Measurements from ENCODE around the gene ANGEL1. TPM values are rescaled to one million over a fixed set of nuclear protein-coding genes. Genes with fewer than 3 reads are reported as not detected.

ANGEL1 gene
- total and polyA plus RNA-seq, 2 experiments from 2014 or later, result 5.3 to 31.6 TPM

DNA sequence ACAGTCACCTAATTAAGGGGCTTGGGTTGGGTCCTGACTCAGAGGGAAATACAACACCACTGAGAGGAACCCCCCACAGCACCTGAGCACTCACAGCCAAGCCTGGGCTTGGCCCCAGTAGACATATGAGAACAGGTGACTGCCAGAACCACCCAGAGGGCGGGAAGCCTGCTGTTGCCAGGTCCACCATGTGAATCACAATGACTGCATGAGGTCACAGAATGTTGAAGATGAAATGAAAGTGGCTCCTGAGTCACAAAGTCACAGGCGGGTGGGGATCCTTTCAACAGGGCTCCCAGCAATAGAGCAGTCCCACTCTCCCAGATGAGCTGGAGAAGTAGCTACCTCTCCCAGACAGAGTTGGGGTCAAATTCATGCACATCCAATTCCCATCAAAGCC, 13.4 kb upstream of the ANGEL1 start, which contains the start of gene LRRC74A (continued):
- TF ChIP-seq, protein P1, sequence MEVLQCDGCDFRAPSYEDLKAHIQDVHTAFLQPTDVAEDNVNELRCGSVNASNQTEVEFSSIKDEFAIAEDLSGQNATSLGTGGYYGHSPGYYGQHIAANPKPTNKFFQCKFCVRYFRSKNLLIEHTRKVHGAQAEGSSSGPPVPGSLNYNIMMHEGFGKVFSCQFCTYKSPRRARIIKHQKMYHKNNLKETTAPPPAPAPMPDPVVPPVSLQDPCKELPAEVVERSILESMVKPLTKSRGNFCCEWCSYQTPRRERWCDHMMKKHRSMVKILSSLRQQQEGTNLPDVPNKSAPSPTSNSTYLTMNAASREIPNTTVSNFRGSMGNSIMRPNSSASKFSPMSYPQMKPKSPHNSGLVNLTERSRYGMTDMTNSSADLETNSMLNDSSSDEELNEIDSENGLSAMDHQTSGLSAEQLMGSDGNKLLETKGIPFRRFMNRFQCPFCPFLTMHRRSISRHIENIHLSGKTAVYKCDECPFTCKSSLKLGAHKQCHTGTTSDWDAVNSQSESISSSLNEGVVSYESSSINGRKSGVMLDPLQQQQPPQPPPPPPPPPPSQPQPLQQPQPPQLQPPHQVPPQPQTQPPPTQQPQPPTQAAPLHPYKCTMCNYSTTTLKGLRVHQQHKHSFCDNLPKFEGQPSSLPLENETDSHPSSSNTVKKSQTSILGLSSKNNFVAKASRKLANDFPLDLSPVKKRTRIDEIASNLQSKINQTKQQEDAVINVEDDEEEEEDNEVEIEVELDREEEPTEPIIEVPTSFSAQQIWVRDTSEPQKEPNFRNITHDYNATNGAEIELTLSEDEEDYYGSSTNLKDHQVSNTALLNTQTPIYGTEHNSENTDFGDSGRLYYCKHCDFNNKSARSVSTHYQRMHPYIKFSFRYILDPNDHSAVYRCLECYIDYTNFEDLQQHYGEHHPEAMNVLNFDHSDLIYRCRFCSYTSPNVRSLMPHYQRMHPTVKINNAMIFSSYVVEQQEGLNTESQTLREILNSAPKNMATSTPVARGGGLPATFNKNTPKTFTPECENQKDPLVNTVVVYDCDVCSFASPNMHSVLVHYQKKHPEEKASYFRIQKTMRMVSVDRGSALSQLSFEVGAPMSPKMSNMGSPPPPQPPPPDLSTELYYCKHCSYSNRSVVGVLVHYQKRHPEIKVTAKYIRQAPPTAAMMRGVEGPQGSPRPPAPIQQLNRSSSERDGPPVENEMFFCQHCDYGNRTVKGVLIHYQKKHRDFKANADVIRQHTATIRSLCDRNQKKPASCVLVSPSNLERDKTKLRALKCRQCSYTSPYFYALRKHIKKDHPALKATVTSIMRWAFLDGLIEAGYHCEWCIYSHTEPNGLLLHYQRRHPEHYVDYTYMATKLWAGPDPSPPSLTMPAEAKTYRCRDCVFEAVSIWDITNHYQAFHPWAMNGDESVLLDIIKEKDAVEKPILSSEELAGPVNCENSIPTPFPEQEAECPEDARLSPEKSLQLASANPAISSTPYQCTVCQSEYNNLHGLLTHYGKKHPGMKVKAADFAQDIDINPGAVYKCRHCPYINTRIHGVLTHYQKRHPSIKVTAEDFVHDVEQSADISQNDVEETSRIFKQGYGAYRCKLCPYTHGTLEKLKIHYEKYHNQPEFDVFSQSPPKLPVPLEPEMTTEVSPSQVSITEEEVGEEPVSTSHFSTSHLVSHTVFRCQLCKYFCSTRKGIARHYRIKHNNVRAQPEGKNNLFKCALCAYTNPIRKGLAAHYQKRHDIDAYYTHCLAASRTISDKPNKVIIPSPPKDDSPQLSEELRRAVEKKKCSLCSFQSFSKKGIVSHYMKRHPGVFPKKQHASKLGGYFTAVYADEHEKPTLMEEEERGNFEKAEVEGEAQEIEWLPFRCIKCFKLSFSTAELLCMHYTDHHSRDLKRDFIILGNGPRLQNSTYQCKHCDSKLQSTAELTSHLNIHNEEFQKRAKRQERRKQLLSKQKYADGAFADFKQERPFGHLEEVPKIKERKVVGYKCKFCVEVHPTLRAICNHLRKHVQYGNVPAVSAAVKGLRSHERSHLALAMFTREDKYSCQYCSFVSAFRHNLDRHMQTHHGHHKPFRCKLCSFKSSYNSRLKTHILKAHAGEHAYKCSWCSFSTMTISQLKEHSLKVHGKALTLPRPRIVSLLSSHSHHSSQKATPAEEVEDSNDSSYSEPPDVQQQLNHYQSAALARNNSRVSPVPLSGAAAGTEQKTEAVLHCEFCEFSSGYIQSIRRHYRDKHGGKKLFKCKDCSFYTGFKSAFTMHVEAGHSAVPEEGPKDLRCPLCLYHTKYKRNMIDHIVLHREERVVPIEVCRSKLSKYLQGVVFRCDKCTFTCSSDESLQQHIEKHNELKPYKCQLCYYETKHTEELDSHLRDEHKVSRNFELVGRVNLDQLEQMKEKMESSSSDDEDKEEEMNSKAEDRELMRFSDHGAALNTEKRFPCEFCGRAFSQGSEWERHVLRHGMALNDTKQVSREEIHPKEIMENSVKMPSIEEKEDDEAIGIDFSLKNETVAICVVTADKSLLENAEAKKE (CRISPR knock-in tag; IDR thresholded peaks at IDR 0.05), result no peak
- TF ChIP-seq, protein P2, sequence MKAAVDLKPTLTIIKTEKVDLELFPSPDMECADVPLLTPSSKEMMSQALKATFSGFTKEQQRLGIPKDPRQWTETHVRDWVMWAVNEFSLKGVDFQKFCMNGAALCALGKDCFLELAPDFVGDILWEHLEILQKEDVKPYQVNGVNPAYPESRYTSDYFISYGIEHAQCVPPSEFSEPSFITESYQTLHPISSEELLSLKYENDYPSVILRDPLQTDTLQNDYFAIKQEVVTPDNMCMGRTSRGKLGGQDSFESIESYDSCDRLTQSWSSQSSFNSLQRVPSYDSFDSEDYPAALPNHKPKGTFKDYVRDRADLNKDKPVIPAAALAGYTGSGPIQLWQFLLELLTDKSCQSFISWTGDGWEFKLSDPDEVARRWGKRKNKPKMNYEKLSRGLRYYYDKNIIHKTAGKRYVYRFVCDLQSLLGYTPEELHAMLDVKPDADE (IDR thresholded peaks at IDR 0.05), result no peak
- TF ChIP-seq, protein P3, sequence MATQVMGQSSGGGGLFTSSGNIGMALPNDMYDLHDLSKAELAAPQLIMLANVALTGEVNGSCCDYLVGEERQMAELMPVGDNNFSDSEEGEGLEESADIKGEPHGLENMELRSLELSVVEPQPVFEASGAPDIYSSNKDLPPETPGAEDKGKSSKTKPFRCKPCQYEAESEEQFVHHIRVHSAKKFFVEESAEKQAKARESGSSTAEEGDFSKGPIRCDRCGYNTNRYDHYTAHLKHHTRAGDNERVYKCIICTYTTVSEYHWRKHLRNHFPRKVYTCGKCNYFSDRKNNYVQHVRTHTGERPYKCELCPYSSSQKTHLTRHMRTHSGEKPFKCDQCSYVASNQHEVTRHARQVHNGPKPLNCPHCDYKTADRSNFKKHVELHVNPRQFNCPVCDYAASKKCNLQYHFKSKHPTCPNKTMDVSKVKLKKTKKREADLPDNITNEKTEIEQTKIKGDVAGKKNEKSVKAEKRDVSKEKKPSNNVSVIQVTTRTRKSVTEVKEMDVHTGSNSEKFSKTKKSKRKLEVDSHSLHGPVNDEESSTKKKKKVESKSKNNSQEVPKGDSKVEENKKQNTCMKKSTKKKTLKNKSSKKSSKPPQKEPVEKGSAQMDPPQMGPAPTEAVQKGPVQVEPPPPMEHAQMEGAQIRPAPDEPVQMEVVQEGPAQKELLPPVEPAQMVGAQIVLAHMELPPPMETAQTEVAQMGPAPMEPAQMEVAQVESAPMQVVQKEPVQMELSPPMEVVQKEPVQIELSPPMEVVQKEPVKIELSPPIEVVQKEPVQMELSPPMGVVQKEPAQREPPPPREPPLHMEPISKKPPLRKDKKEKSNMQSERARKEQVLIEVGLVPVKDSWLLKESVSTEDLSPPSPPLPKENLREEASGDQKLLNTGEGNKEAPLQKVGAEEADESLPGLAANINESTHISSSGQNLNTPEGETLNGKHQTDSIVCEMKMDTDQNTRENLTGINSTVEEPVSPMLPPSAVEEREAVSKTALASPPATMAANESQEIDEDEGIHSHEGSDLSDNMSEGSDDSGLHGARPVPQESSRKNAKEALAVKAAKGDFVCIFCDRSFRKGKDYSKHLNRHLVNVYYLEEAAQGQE (IDR thresholded peaks at IDR 0.05; ENCODE audit: unreplicated experiment), result no peak

DNA sequence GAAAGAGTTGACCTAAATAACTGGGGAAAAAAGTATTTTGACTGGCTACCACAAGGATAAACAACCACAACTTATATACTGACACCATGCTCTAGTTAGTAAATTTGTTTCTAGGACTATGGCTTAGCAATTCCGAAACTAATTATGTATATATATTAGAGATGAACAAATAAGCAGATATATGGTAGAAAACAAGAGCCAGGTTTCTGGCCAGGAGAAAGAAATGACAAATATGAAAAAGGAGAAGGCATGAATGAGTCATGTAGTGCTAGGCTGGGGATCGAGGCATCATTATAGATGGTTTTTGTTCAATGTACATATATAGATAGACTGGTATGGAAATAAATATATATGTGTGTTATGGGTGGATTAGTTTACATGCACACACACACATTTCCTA, 8.0 kb upstream of the ANGEL1 start:
- H3K79me2 ChIP-seq (replicated peaks; ENCODE audit: insufficient read depth), result no peaks in the 10 kb centered on the region
- peaks cover 8% of the 10 kb centered on the region for H3K9me3 Mint-ChIP-seq
- no peak overlapping the region for H3K4me3 Mint-ChIP-seq
- peaks cover 3% of the 10 kb centered on the region; the same call in 2 of the 3 replicates for H3K36me3 Mint-ChIP-seq (ENCODE audit: low read depth)
- no peaks in the 10 kb centered on the region for H3K4me1 ChIP-seq (ENCODE audit: insufficient read depth)
- H3K4me2 ChIP-seq, result no peak overlapping the region
- H3K27ac Mint-ChIP-seq, result no peak overlapping the region
- no peak overlapping the region for H3K27ac ChIP-seq (ENCODE audit: low read depth)
- no peaks in the 10 kb centered on the region for H4K20me1 ChIP-seq (replicated peaks; ENCODE audit: insufficient read depth)
- no peak for DNase-seq (ENCODE audit: low spot score)
- H3K27me3 Mint-ChIP-seq (ENCODE audit: insufficient read depth, low read depth, poor library complexity), result no peaks in the 10 kb centered on the region
- H3K27me3 ChIP-seq (ENCODE audit: insufficient read depth), result no peaks in the 10 kb centered on the region
- H3F3A ChIP-seq (replicated peaks; ENCODE audit: low read depth), result no peaks in the 10 kb centered on the region
- no peak overlapping the region for H3K4me3 ChIP-seq
- H3K9me2 ChIP-seq (ENCODE audit: insufficient read depth), result peaks cover 10% of the 10 kb centered on the region; the same call in 1 of the 2 replicates
- ATAC-seq, result no peak
- no peaks in the 10 kb centered on the region for H3K36me3 ChIP-seq (ENCODE audit: insufficient read depth)
- no peak overlapping the region for H2AFZ ChIP-seq
- no peaks in the 10 kb centered on the region for H3K4me1 Mint-ChIP-seq
- TF ChIP-seq, protein P4, sequence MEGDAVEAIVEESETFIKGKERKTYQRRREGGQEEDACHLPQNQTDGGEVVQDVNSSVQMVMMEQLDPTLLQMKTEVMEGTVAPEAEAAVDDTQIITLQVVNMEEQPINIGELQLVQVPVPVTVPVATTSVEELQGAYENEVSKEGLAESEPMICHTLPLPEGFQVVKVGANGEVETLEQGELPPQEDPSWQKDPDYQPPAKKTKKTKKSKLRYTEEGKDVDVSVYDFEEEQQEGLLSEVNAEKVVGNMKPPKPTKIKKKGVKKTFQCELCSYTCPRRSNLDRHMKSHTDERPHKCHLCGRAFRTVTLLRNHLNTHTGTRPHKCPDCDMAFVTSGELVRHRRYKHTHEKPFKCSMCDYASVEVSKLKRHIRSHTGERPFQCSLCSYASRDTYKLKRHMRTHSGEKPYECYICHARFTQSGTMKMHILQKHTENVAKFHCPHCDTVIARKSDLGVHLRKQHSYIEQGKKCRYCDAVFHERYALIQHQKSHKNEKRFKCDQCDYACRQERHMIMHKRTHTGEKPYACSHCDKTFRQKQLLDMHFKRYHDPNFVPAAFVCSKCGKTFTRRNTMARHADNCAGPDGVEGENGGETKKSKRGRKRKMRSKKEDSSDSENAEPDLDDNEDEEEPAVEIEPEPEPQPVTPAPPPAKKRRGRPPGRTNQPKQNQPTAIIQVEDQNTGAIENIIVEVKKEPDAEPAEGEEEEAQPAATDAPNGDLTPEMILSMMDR (conservative IDR thresholded peaks at IDR 0.05; ENCODE audit: low read depth in 2 of 2), result no peak
- TF ChIP-seq CREB1 (CRISPR knock-in tag; IDR thresholded peaks at IDR 0.05; ENCODE audit: low read depth), result no peak
- no peak for TF ChIP-seq ZNF114 (CRISPR knock-in tag; IDR thresholded peaks at IDR 0.05)
- TF ChIP-seq JUNB (IDR thresholded peaks at IDR 0.05; ENCODE audit: unreplicated experiment), result no peak
- no peak for TF ChIP-seq EZH2 (IDR thresholded peaks at IDR 0.05; ENCODE audit: low read depth, unreplicated experiment)
- no peak for TF ChIP-seq ZNF331 (CRISPR knock-in tag; IDR thresholded peaks at IDR 0.05; ENCODE audit: low read depth)
- no peak for TF ChIP-seq STAT1 (IDR thresholded peaks at IDR 0.05; ENCODE audit: unreplicated experiment)
- TF ChIP-seq, protein P2 (IDR thresholded peaks at IDR 0.05), result no peak
- TF ChIP-seq POLR2AphosphoS5 (IDR thresholded peaks at IDR 0.05; ENCODE audit: low read depth), result no peak
- TF ChIP-seq EZH2phosphoT487 (IDR thresholded peaks at IDR 0.05; ENCODE audit: unreplicated experiment), result no peak
